GM23338 (cell line): ENCODE measurements around the gene APOL2. TPM values are rescaled to one million over a fixed set of nuclear protein-coding genes. Genes with fewer than 3 reads are reported as not detected.
A peak's percentile ranks its signal among the peaks of the same experiment; 100 is the strongest.

Experiments
- ATAC-seq: fragments of 200-7000 bp; cut with Tn5 transposase; 3 replicates; pipeline ENCODE4 v1.9.1; 2020
- DNase-seq: peaks from one replicate; pipeline ENCODE4 v3.0.0-alpha.2; 2015; ENCODE audit warnings: low spot score
- H2AFZ ChIP-seq: fragments of 200-600 bp; sonication (generic); 2 replicates; pipeline ENCODE4 v1.8.0; 2016; ENCODE audit warnings: antibody characterized with exemption, mild to moderate bottlenecking, moderate library complexity
- H3F3A ChIP-seq: fragments of 200-600 bp; sonication (generic); replicated peaks from 2 replicates; pipeline ENCODE4 v1.8.0; 2017; ENCODE audit warnings: antibody characterized with exemption, mixed run types, low read depth
- H3K27ac ChIP-seq: fragments of 200-600 bp; sonication (generic); 2 replicates; pipeline ENCODE4 v1.6.1; 2016; ENCODE audit warnings: low read depth
- H3K27me3 ChIP-seq: fragments of 200-600 bp; sonication (generic); 2 replicates; pipeline ENCODE4 v1.8.0; 2016; ENCODE audit warnings: mild to moderate bottlenecking, mixed run types, moderate library complexity; ENCODE audit not compliant: insufficient read depth
- H3K36me3 ChIP-seq: fragments of 200-600 bp; sonication (generic); 2 replicates; pipeline ENCODE4 v1.8.0; 2016; ENCODE audit warnings: mild to moderate bottlenecking; ENCODE audit not compliant: insufficient read depth
- H3K4me1 ChIP-seq: fragments of 200-600 bp; sonication (generic); 2 replicates; pipeline ENCODE4 v1.8.0; 2016; ENCODE audit warnings: mild to moderate bottlenecking, moderate library complexity; ENCODE audit not compliant: insufficient read depth
- H3K4me2 ChIP-seq: fragments of 200-600 bp; sonication (generic); 2 replicates; pipeline ENCODE4 v1.7.1; 2017; ENCODE audit warnings: mixed run types
- H3K4me3 ChIP-seq: fragments of 200-600 bp; sonication (generic); 2 replicates; pipeline ENCODE4 v1.6.1; 2016; ENCODE audit warnings: mixed run types
- H3K79me2 ChIP-seq: fragments of 200-600 bp; sonication (generic); replicated peaks from 2 replicates; pipeline ENCODE4 v1.8.0; 2017; ENCODE audit warnings: mild to moderate bottlenecking; ENCODE audit not compliant: insufficient read depth
- H3K9me2 ChIP-seq: fragments of 200-600 bp; sonication (generic); 2 replicates; pipeline ENCODE4 v1.8.0; 2017; ENCODE audit not compliant: insufficient read depth
- H4K20me1 ChIP-seq: fragments of 200-600 bp; sonication (generic); replicated peaks from 2 replicates; pipeline ENCODE4 v1.8.0; 2017; ENCODE audit warnings: mild to moderate bottlenecking; ENCODE audit not compliant: insufficient read depth
- H3K27ac Mint-ChIP-seq: 2 replicates; pipeline ENCODE4 v1.8.0; 2020; ENCODE audit warnings: inconsistent platforms, mild to moderate bottlenecking, moderate library complexity, mixed read lengths
- H3K27me3 Mint-ChIP-seq: 3 replicates; pipeline ENCODE4 v1.8.0; 2022; ENCODE audit warnings: low read depth, mild to moderate bottlenecking, moderate library complexity, mixed read lengths, inconsistent platforms; ENCODE audit not compliant: insufficient read depth, poor library complexity
- H3K36me3 Mint-ChIP-seq: 3 replicates; pipeline ENCODE4 v1.8.0; 2021; ENCODE audit warnings: low read depth, mild to moderate bottlenecking, inconsistent platforms, moderate library complexity, mixed read lengths
- H3K4me1 Mint-ChIP-seq: 3 replicates; pipeline ENCODE4 v1.8.0; 2020; ENCODE audit warnings: mild to moderate bottlenecking, inconsistent platforms, mixed read lengths
- H3K4me3 Mint-ChIP-seq: 3 replicates; pipeline ENCODE4 v1.8.0; 2021; ENCODE audit warnings: moderate library complexity, mild to moderate bottlenecking, inconsistent platforms, mixed read lengths
- H3K9me3 Mint-ChIP-seq: 3 replicates; pipeline ENCODE4 v1.8.0; 2020; ENCODE audit warnings: moderate library complexity, mild to moderate bottlenecking, inconsistent platforms, mixed read lengths
- CREB1 ChIP-seq: fragments of 250-450 bp; sonication (Bioruptor Pico); IDR thresholded peaks from 2 replicates; pipeline ENCODE4 v1.5.0; 2020; ENCODE audit warnings: low read depth, mild to moderate bottlenecking, moderate library complexity
- EZH2 ChIP-seq: fragments of 200-600 bp; sonication (generic); IDR thresholded peaks from one replicate; pipeline ENCODE4 v1.8.0; 2017; ENCODE audit warnings: antibody characterized with exemption, mild to moderate bottlenecking, low read depth; ENCODE audit not compliant: unreplicated experiment
- EZH2phosphoT487 ChIP-seq: fragments of 200-600 bp; sonication (generic); IDR thresholded peaks from one replicate; pipeline ENCODE4 v1.8.1; 2018; ENCODE audit warnings: antibody characterized with exemption; ENCODE audit not compliant: unreplicated experiment
- JUNB ChIP-seq: IDR thresholded peaks from one replicate; pipeline ENCODE4 v1.6.1; 2016; ENCODE audit warnings: antibody characterized with exemption; ENCODE audit not compliant: unreplicated experiment
- NANOG ChIP-seq: IDR thresholded peaks from 2 replicates; pipeline ENCODE4 v1.6.1; 2016; ENCODE audit warnings: antibody characterized with exemption, borderline replicate concordance
- POLR2AphosphoS5 ChIP-seq: IDR thresholded peaks from 2 replicates; pipeline ENCODE4 v1.6.1; 2016; ENCODE audit warnings: antibody characterized with exemption, low read depth
- polyA plus RNA-seq: library from polyadenylated mRNA; unstranded; fragments of >200 nt; fragmentation: Nextera tagmentation; extraction: Ambion mirVana; gene quantifications from 2 replicates; pipeline ENCODE4 v1.2.1, GENCODE V29; 2016
- total RNA-seq: library from RNA; depleted of rRNA; stranded (reverse); fragments of >200 nt; shearing (Covaris generic); gene quantifications from 2 replicates; pipeline ENCODE4 v1.2.3, GENCODE V29; 2014
- TF ChIP-seq, protein P1 (sequence below): fragments of 250-450 bp; sonication (Bioruptor Pico); IDR thresholded peaks from 2 replicates; pipeline ENCODE4 v1.5.0; 2020; ENCODE audit warnings: mild to moderate bottlenecking, moderate library complexity

APOL2 gene
- total and polyA plus RNA-seq, 2 experiments from 2014 or later = 5.5 to 10.4 TPM

DNA sequence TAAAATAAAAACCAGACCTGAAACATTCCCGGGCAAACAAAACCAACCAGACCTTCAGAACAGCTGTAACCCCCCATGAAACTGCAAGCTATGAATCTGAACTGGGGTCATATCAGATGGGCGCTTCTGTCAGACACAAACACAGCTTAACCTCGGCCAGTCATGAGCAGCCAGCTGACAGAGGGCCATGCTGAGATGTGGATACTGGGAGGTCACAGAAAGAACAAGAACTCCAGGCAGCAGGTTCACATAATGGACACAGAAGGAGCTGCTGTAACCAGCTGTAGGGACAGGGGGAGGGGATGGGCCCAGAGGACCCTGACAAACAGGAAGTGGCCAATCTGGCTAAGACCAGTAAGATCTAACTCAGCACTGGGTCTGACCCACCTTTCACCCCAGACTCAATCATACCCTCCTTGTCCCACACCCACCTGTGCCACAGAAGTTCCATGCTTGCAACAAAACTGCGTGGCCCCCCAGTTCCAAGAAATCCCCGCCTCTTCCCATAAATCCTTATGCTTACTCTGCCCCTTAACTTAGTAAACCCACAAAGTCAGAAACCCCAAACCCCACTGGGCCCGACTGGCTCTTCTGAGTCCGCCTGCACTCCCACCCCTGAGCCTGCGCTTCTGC is 41.7 kb downstream of the APOL2 start (continued):
- TF ChIP-seq, protein P1, sequence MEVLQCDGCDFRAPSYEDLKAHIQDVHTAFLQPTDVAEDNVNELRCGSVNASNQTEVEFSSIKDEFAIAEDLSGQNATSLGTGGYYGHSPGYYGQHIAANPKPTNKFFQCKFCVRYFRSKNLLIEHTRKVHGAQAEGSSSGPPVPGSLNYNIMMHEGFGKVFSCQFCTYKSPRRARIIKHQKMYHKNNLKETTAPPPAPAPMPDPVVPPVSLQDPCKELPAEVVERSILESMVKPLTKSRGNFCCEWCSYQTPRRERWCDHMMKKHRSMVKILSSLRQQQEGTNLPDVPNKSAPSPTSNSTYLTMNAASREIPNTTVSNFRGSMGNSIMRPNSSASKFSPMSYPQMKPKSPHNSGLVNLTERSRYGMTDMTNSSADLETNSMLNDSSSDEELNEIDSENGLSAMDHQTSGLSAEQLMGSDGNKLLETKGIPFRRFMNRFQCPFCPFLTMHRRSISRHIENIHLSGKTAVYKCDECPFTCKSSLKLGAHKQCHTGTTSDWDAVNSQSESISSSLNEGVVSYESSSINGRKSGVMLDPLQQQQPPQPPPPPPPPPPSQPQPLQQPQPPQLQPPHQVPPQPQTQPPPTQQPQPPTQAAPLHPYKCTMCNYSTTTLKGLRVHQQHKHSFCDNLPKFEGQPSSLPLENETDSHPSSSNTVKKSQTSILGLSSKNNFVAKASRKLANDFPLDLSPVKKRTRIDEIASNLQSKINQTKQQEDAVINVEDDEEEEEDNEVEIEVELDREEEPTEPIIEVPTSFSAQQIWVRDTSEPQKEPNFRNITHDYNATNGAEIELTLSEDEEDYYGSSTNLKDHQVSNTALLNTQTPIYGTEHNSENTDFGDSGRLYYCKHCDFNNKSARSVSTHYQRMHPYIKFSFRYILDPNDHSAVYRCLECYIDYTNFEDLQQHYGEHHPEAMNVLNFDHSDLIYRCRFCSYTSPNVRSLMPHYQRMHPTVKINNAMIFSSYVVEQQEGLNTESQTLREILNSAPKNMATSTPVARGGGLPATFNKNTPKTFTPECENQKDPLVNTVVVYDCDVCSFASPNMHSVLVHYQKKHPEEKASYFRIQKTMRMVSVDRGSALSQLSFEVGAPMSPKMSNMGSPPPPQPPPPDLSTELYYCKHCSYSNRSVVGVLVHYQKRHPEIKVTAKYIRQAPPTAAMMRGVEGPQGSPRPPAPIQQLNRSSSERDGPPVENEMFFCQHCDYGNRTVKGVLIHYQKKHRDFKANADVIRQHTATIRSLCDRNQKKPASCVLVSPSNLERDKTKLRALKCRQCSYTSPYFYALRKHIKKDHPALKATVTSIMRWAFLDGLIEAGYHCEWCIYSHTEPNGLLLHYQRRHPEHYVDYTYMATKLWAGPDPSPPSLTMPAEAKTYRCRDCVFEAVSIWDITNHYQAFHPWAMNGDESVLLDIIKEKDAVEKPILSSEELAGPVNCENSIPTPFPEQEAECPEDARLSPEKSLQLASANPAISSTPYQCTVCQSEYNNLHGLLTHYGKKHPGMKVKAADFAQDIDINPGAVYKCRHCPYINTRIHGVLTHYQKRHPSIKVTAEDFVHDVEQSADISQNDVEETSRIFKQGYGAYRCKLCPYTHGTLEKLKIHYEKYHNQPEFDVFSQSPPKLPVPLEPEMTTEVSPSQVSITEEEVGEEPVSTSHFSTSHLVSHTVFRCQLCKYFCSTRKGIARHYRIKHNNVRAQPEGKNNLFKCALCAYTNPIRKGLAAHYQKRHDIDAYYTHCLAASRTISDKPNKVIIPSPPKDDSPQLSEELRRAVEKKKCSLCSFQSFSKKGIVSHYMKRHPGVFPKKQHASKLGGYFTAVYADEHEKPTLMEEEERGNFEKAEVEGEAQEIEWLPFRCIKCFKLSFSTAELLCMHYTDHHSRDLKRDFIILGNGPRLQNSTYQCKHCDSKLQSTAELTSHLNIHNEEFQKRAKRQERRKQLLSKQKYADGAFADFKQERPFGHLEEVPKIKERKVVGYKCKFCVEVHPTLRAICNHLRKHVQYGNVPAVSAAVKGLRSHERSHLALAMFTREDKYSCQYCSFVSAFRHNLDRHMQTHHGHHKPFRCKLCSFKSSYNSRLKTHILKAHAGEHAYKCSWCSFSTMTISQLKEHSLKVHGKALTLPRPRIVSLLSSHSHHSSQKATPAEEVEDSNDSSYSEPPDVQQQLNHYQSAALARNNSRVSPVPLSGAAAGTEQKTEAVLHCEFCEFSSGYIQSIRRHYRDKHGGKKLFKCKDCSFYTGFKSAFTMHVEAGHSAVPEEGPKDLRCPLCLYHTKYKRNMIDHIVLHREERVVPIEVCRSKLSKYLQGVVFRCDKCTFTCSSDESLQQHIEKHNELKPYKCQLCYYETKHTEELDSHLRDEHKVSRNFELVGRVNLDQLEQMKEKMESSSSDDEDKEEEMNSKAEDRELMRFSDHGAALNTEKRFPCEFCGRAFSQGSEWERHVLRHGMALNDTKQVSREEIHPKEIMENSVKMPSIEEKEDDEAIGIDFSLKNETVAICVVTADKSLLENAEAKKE (CRISPR knock-in tag) = no peak
- TF ChIP-seq EZH2phosphoT487 = no peak
- TF ChIP-seq POLR2AphosphoS5 = no peak
- TF ChIP-seq CREB1 (CRISPR knock-in tag) = no peak

DNA sequence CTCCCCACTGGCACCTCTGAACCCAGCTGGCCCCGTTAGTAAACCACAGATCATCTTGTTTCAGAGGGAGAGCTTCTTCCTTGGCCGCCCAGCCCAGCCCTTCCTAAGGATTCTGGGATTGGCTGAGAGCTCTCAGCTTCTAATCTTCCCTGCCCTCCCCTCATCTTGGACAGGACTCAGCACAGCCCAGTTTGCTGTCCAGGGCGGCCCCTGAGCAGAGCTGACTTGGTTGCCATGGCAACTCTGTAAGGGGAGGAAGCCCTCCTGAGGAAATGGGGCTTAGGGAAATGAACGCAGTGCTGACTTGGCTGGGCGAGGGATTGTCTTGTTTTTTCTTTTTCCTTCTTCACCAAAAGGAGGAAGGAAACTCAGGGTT is 42.3 kb downstream of the APOL2 start:
- Histone ChIP-seq H3K27me3 (no peaks in the 10 kb centered on the region), H3K36me3 (no peaks in the 10 kb centered on the region), H3F3A (no peaks in the 10 kb centered on the region), H3K4me1 (peaks cover 17% of the 10 kb centered on the region), H3K4me2 (peak overlapping the region; percentile 79), H2AFZ (peak overlapping the region; percentile 94), H3K27ac (no peak overlapping the region), H3K9me2 (no peaks in the 10 kb centered on the region), H4K20me1 (no peaks in the 10 kb centered on the region), H3K79me2 (no peaks in the 10 kb centered on the region), H3K4me3 (peak overlapping the region; percentile 30; the same call in 1 of the 2 replicates)
- peak; percentile 82 for ATAC-seq
- Mint-ChIP-seq H3K36me3 (no peaks in the 10 kb centered on the region; the same call in 2 of the 3 replicates), H3K27ac (peak overlapping the region; percentile 74), H3K27me3 (peaks cover 16% of the 10 kb centered on the region), H3K4me3 (peak overlapping the region; percentile 23; the same call in 2 of the 3 replicates), H3K9me3 (no peaks in the 10 kb centered on the region), H3K4me1 (peaks cover 50% of the 10 kb centered on the region)
- peak; percentile 92 for DNase-seq
- TF ChIP-seq EZH2phosphoT487 = no peak
- TF ChIP-seq EZH2 = no peak
- no peak for TF ChIP-seq JUNB
- TF ChIP-seq, protein P1 (CRISPR knock-in tag) = no peak
- no peak for TF ChIP-seq NANOG
